Measurements from ENCODE around the gene FYN. TPM values are rescaled to one million over a fixed set of nuclear protein-coding genes. Genes with fewer than 3 reads are reported as not detected.

Gene FYN
- total and polyA plus RNA-seq, 10 of the 15 experiments (the other 5 are each of a cell fraction or from before 2014, with no cell fraction given): 51.4 to 247 (median 138) TPM

DNA sequence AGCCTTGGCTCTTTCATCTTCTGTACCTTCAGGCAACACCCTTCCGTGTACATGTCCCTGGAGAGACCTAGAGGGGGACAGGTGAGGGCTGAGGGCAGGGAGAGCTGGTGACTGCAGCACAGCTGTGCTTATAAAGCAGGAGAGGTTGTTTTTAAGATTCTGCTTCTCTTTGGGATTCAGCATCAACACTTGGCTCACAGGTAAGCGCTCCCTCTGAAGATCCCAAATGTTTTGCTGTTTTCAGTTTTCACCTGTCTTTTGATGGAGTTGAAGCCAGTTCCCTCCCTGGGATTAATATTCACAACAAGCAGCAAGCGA is 248.2 kb downstream of the FYN start (continued):
- TF ChIP-seq NFYB (IDR thresholded peaks at IDR 0.05; ENCODE audit: insufficient read depth, low read depth, low read length) (no peak), NR2C1 (IDR thresholded peaks at IDR 0.05) (no peak), STAT3 (IDR thresholded peaks at IDR 0.05; ENCODE audit: low read depth, low read length) (no peak), MYB (IDR thresholded peaks at IDR 0.05; ENCODE audit: borderline replicate concordance, low read depth, low read length) (no peak), NKRF (conservative IDR thresholded peaks at IDR 0.05) (no peak), TCF3 (IDR thresholded peaks at IDR 0.05; ENCODE audit: borderline replicate concordance, insufficient read depth, low read depth, low read length) (no peak), CBX5 (IDR thresholded peaks at IDR 0.05; ENCODE audit: low read depth) (no peak), CHD4 (IDR thresholded peaks at IDR 0.05) (no peak)
- TF ChIP-seq, protein P1, sequence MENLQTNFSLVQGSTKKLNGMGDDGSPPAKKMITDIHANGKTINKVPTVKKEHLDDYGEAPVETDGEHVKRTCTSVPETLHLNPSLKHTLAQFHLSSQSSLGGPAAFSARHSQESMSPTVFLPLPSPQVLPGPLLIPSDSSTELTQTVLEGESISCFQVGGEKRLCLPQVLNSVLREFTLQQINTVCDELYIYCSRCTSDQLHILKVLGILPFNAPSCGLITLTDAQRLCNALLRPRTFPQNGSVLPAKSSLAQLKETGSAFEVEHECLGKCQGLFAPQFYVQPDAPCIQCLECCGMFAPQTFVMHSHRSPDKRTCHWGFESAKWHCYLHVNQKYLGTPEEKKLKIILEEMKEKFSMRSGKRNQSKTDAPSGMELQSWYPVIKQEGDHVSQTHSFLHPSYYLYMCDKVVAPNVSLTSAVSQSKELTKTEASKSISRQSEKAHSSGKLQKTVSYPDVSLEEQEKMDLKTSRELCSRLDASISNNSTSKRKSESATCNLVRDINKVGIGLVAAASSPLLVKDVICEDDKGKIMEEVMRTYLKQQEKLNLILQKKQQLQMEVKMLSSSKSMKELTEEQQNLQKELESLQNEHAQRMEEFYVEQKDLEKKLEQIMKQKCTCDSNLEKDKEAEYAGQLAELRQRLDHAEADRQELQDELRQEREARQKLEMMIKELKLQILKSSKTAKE (IDR thresholded peaks at IDR 0.05; ENCODE audit: low read depth, poor library complexity, severe bottlenecking): no peak
